ENCODE measurements around the gene PTPRM.

Gene PTPRM

GRCh38 chr18:8367217-8367988 lies 800.3 kb downstream of the PTPRM start:
- H3K9ac ChIP-seq (ENCODE audit: low read depth, low read length): no peak overlapping the region
- H3K9me3 ChIP-seq (replicated peaks; ENCODE audit: low read length): no peaks in the 10 kb centered on the region
- H3K4me1 ChIP-seq (ENCODE audit: control insufficient read depth, insufficient read depth, low read length): peaks cover 6% of the 10 kb centered on the region
- no peaks in the 10 kb centered on the region for H3K36me3 ChIP-seq (ENCODE audit: insufficient read depth, low read length)
- H3K27me3 ChIP-seq (ENCODE audit: control insufficient read depth, insufficient read depth, low read length): peaks cover 3% of the 10 kb centered on the region
- H3K4me3 ChIP-seq (ENCODE audit: low read length): peak overlapping the region; percentile 51
- H3K4me2 ChIP-seq (ENCODE audit: low read length): peak overlapping the region; percentile 80

- H3K4me1 ChIP-seq (ENCODE audit: control insufficient read depth, insufficient read depth, low read length): peaks cover 13% of the 10 kb centered on the region
- H3K27me3 ChIP-seq (ENCODE audit: control insufficient read depth, insufficient read depth, low read length): peaks cover 3% of the 10 kb centered on the region
- H3K4me3 ChIP-seq (ENCODE audit: low read length): no peak overlapping the region
- H3K36me3 ChIP-seq (ENCODE audit: insufficient read depth, low read length): no peaks in the 10 kb centered on the region
- no peaks in the 10 kb centered on the region for H3K9me3 ChIP-seq (replicated peaks; ENCODE audit: low read length)
- no peak overlapping the region for H3K9ac ChIP-seq (ENCODE audit: low read depth, low read length)
- H3K4me2 ChIP-seq (ENCODE audit: low read length): no peak overlapping the region
Measured at GRCh38 chr18:8368512-8369217, 801.5 kb downstream of the PTPRM start.

- Histone ChIP-seq H3K36me3 (ENCODE audit: insufficient read depth, low read length) (peaks cover 2% of the 10 kb centered on the region), H3K9ac (ENCODE audit: low read depth, low read length) (no peak overlapping the region), H3K4me1 (ENCODE audit: control insufficient read depth, insufficient read depth, low read length) (peaks cover 9% of the 10 kb centered on the region), H3K9me3 (replicated peaks; ENCODE audit: low read length) (no peaks in the 10 kb centered on the region), H3K4me2 (ENCODE audit: low read length) (no peak overlapping the region), H3K4me3 (ENCODE audit: low read length) (no peak overlapping the region), H3K27me3 (ENCODE audit: control insufficient read depth, insufficient read depth, low read length) (no peaks in the 10 kb centered on the region)
Measured at GRCh38 chr18:8373486-8373885, 806.4 kb downstream of the PTPRM start.

- no peaks in the 10 kb centered on the region for H3K27me3 ChIP-seq (ENCODE audit: control insufficient read depth, insufficient read depth, low read length)
- no peak overlapping the region for H3K4me3 ChIP-seq (ENCODE audit: low read length)
- no peaks in the 10 kb centered on the region for H3K9me3 ChIP-seq (replicated peaks; ENCODE audit: low read length)
- peaks cover 9% of the 10 kb centered on the region for H3K4me1 ChIP-seq (ENCODE audit: control insufficient read depth, insufficient read depth, low read length)
- H3K9ac ChIP-seq (ENCODE audit: low read depth, low read length): no peak overlapping the region
- H3K36me3 ChIP-seq (ENCODE audit: insufficient read depth, low read length): peaks cover 5% of the 10 kb centered on the region
- no peak overlapping the region for H3K4me2 ChIP-seq (ENCODE audit: low read length)
Measured at GRCh38 chr18:8374676-8375075, 807.6 kb downstream of the PTPRM start.

GRCh38 chr18:8375249-8375648 lies 808.1 kb downstream of the PTPRM start:
- H3K4me3 ChIP-seq (ENCODE audit: low read length): no peak overlapping the region
- H3K4me2 ChIP-seq (ENCODE audit: low read length): no peak overlapping the region
- H3K27me3 ChIP-seq (ENCODE audit: control insufficient read depth, insufficient read depth, low read length): no peaks in the 10 kb centered on the region
- no peaks in the 10 kb centered on the region for H3K9me3 ChIP-seq (replicated peaks; ENCODE audit: low read length)
- peaks cover 5% of the 10 kb centered on the region for H3K36me3 ChIP-seq (ENCODE audit: insufficient read depth, low read length)
- H3K4me1 ChIP-seq (ENCODE audit: control insufficient read depth, insufficient read depth, low read length): peaks cover 9% of the 10 kb centered on the region
- no peak overlapping the region for H3K9ac ChIP-seq (ENCODE audit: low read depth, low read length)

- peaks cover 7% of the 10 kb centered on the region for H3K36me3 ChIP-seq (ENCODE audit: insufficient read depth, low read length)
- H3K27me3 ChIP-seq (ENCODE audit: control insufficient read depth, insufficient read depth, low read length): no peaks in the 10 kb centered on the region
- peaks cover 9% of the 10 kb centered on the region for H3K4me1 ChIP-seq (ENCODE audit: control insufficient read depth, insufficient read depth, low read length)
- H3K9me3 ChIP-seq (replicated peaks; ENCODE audit: low read length): no peaks in the 10 kb centered on the region
- H3K4me3 ChIP-seq (ENCODE audit: low read length): no peak overlapping the region
- no peak overlapping the region for H3K4me2 ChIP-seq (ENCODE audit: low read length)
- no peak overlapping the region for H3K9ac ChIP-seq (ENCODE audit: low read depth, low read length)
Measured at GRCh38 chr18:8376113-8376512, 809.0 kb downstream of the PTPRM start.

GRCh38 chr18:8379187-8379941 lies 812.2 kb downstream of the PTPRM start:
- Histone ChIP-seq H3K4me1 (ENCODE audit: control insufficient read depth, insufficient read depth, low read length) (no peaks in the 10 kb centered on the region), H3K27me3 (ENCODE audit: control insufficient read depth, insufficient read depth, low read length) (no peaks in the 10 kb centered on the region), H3K4me2 (ENCODE audit: low read length) (no peak overlapping the region), H3K36me3 (ENCODE audit: insufficient read depth, low read length) (peaks cover 7% of the 10 kb centered on the region), H3K9ac (ENCODE audit: low read depth, low read length) (no peak overlapping the region), H3K9me3 (replicated peaks; ENCODE audit: low read length) (no peaks in the 10 kb centered on the region), H3K4me3 (ENCODE audit: low read length) (no peak overlapping the region)

- Histone ChIP-seq H3K27me3 (ENCODE audit: control insufficient read depth, insufficient read depth, low read length) (no peaks in the 10 kb centered on the region), H3K4me3 (ENCODE audit: low read length) (no peak overlapping the region), H3K4me2 (ENCODE audit: low read length) (no peak overlapping the region), H3K36me3 (ENCODE audit: insufficient read depth, low read length) (peaks cover 7% of the 10 kb centered on the region), H3K9me3 (replicated peaks; ENCODE audit: low read length) (no peaks in the 10 kb centered on the region), H3K9ac (ENCODE audit: low read depth, low read length) (no peak overlapping the region), H3K4me1 (ENCODE audit: control insufficient read depth, insufficient read depth, low read length) (no peaks in the 10 kb centered on the region)
Measured at GRCh38 chr18:8380006-8380405, 812.9 kb downstream of the PTPRM start.

- H3K27me3 ChIP-seq (ENCODE audit: control insufficient read depth, insufficient read depth, low read length): no peaks in the 10 kb centered on the region
- no peaks in the 10 kb centered on the region for H3K9me3 ChIP-seq (replicated peaks; ENCODE audit: low read length)
- H3K4me3 ChIP-seq (ENCODE audit: low read length): no peak overlapping the region
- no peak overlapping the region for H3K4me2 ChIP-seq (ENCODE audit: low read length)
- peaks cover 7% of the 10 kb centered on the region for H3K36me3 ChIP-seq (ENCODE audit: insufficient read depth, low read length)
- no peak overlapping the region for H3K9ac ChIP-seq (ENCODE audit: low read depth, low read length)
- H3K4me1 ChIP-seq (ENCODE audit: control insufficient read depth, insufficient read depth, low read length): no peaks in the 10 kb centered on the region
Measured at GRCh38 chr18:8380926-8381325, 813.8 kb downstream of the PTPRM start.

- no peaks in the 10 kb centered on the region for H3K27me3 ChIP-seq (ENCODE audit: control insufficient read depth, insufficient read depth, low read length)
- H3K9ac ChIP-seq (ENCODE audit: low read depth, low read length): no peak overlapping the region
- H3K9me3 ChIP-seq (replicated peaks; ENCODE audit: low read length): no peaks in the 10 kb centered on the region
- peaks cover 7% of the 10 kb centered on the region for H3K36me3 ChIP-seq (ENCODE audit: insufficient read depth, low read length)
- no peak overlapping the region for H3K4me3 ChIP-seq (ENCODE audit: low read length)
- no peak overlapping the region for H3K4me2 ChIP-seq (ENCODE audit: low read length)
- H3K4me1 ChIP-seq (ENCODE audit: control insufficient read depth, insufficient read depth, low read length): no peaks in the 10 kb centered on the region
Measured at GRCh38 chr18:8381821-8382459, 814.8 kb downstream of the PTPRM start.

GRCh38 chr18:8385400-8385799 lies 818.3 kb downstream of the PTPRM start:
- no peak overlapping the region for H3K4me2 ChIP-seq (ENCODE audit: low read length)
- no peaks in the 10 kb centered on the region for H3K9me3 ChIP-seq (replicated peaks; ENCODE audit: low read length)
- peaks cover 7% of the 10 kb centered on the region for H3K36me3 ChIP-seq (ENCODE audit: insufficient read depth, low read length)
- no peak overlapping the region for H3K9ac ChIP-seq (ENCODE audit: low read depth, low read length)
- H3K27me3 ChIP-seq (ENCODE audit: control insufficient read depth, insufficient read depth, low read length): no peaks in the 10 kb centered on the region
- H3K4me3 ChIP-seq (ENCODE audit: low read length): no peak overlapping the region
- no peaks in the 10 kb centered on the region for H3K4me1 ChIP-seq (ENCODE audit: control insufficient read depth, insufficient read depth, low read length)

All from skeletal muscle satellite cell (primary cell).